T-cell (primary cell): ENCODE data around the gene ALDOA. TPM values are rescaled to one million over a fixed set of nuclear protein-coding genes. Genes with fewer than 3 reads are reported as not detected.

ENCODE experiments used
- ATAC-seq, 4 experiments: fragments of 200-7000 bp in 3 of 4; fragments of 150-1000 bp in 1 of 4; cut with Tn5 transposase; replicated peaks in 1 of 4; 1 replicate in 3 of 4; 2 replicates in 1 of 4; pipeline ENCODE4 v1.10.0; 2021; ENCODE audit warnings: moderate library complexity in 3 of 4, mild to moderate bottlenecking in 2 of 4, moderate number of reproducible peaks in 1 of 4
- CTCF ChIA-PET, 2 donors: fragments of 300-600 bp; sonication (Branson Sonifier 250); formaldehyde crosslinking; loops; one replicate each; lab custom pipeline; 2022; ENCODE audit warnings: antibody characterized with exemption in 2 of 2; lab: Charles Lee
- POLR2A ChIA-PET, 2 donors: fragments of 300-600 bp; sonication (Branson Sonifier 250); formaldehyde crosslinking; loops; one replicate each; lab custom pipeline; 2022; ENCODE audit warnings: antibody characterized with exemption in 2 of 2; lab: Charles Lee
- DNase-seq, 35 experiments: peaks; one replicate each; pipeline versions ENCODE4 v3.0.0 to v3.0.0-alpha.2; 2013 to 2023
- H3K27ac ChIP-seq: one replicate; pipeline ENCODE4 v1.5.1; 2013; ENCODE audit warnings: low read length
- H3K27me3 ChIP-seq, 2 experiments: replicated peaks in 1 of 2; 1 replicate in 1 of 2; 2 replicates in 1 of 2; pipeline versions ENCODE4 v1.6.1 to v1.7.0; 2013; ENCODE audit warnings: low read length in 1 of 2, mixed read lengths in 1 of 2; ENCODE audit not compliant: control insufficient read depth in 2 of 2, insufficient read depth in 2 of 2; ENCODE audit errors: extremely low read depth in 1 of 2
- H3K36me3 ChIP-seq, 2 donors: 1 replicate in 1 of 2; 2 replicates in 1 of 2; pipeline versions ENCODE4 v1.6.1 to v1.7.0; 2013; ENCODE audit warnings: low read length in 1 of 2; ENCODE audit not compliant: control insufficient read depth in 2 of 2, insufficient read depth in 1 of 2; ENCODE audit errors: extremely low read depth in 1 of 2
- H3K4me1 ChIP-seq, 2 experiments: 1 replicate in 1 of 2; 2 replicates in 1 of 2; pipeline versions ENCODE4 v1.6.1 to v1.7.0; 2013; ENCODE audit warnings: low read length in 2 of 2, mixed read lengths in 1 of 2; ENCODE audit not compliant: insufficient read depth in 2 of 2, control insufficient read depth in 1 of 2; ENCODE audit errors: extremely low read depth in 1 of 2
- H3K4me3 ChIP-seq, 2 donors: 1 replicate in 1 of 2; 2 replicates in 1 of 2; pipeline versions ENCODE4 v1.5.1 to v1.7.0; 2013; ENCODE audit warnings: mild to moderate bottlenecking in 2 of 2, low read length in 1 of 2, moderate library complexity in 1 of 2; ENCODE audit not compliant: control insufficient read depth in 1 of 2; ENCODE audit errors: extremely low read depth in 1 of 2
- H3K9me3 ChIP-seq: 2 replicates; pipeline ENCODE4 v1.7.0; 2013
- H3K27ac Mint-ChIP-seq, 2 donors: one replicate each; pipeline ENCODE4 v1.8.0; 2020 to 2021; ENCODE audit warnings: mild to moderate bottlenecking in 2 of 2, mixed read lengths in 2 of 2
- H3K27me3 Mint-ChIP-seq, 2 donors: one replicate each; pipeline ENCODE4 v1.8.0; 2021 to 2022; ENCODE audit warnings: mixed read lengths in 2 of 2
- H3K36me3 Mint-ChIP-seq: one replicate; pipeline ENCODE4 v1.8.0; 2021; ENCODE audit warnings: mixed read lengths
- H3K4me1 Mint-ChIP-seq, 3 donors: one replicate each; pipeline ENCODE4 v1.8.0; 2020 to 2022; ENCODE audit warnings: mixed read lengths in 3 of 3, mild to moderate bottlenecking in 1 of 3
- H3K4me3 Mint-ChIP-seq, 3 donors: one replicate each; pipeline ENCODE4 v1.8.0; 2020 to 2022; ENCODE audit warnings: mild to moderate bottlenecking in 3 of 3, mixed read lengths in 3 of 3, moderate library complexity in 3 of 3
- H3K9me3 Mint-ChIP-seq, 3 donors: one replicate each; pipeline ENCODE4 v1.8.0; 2020 to 2022; ENCODE audit warnings: mixed read lengths in 3 of 3
- WGBS: methylation state at CpG from one replicate; pipeline ENCODE4 v1.1.5; 2013; ENCODE audit warnings: missing lambda C conversion rate; ENCODE audit not compliant: insufficient coverage; 5-methylcytosine and 5-hydroxymethylcytosine counted together
- total RNA-seq, 35 experiments: library from RNA in 6 of 35; stranded (reverse) in 6 of 35; fragments of 120-200 nt in 1 of 35; gene quantifications; one replicate each; pipeline versions ENCODE4 v1.2.1 to v1.2.4 and lab custom pipeline; 2013 to 2026

The ALDOA gene
- total RNA-seq, 5 donors from 2014 or later (not counting 1 experiment from before 2014, with no cell fraction given) = 367 to 715 (median 567) TPM

DNA sequence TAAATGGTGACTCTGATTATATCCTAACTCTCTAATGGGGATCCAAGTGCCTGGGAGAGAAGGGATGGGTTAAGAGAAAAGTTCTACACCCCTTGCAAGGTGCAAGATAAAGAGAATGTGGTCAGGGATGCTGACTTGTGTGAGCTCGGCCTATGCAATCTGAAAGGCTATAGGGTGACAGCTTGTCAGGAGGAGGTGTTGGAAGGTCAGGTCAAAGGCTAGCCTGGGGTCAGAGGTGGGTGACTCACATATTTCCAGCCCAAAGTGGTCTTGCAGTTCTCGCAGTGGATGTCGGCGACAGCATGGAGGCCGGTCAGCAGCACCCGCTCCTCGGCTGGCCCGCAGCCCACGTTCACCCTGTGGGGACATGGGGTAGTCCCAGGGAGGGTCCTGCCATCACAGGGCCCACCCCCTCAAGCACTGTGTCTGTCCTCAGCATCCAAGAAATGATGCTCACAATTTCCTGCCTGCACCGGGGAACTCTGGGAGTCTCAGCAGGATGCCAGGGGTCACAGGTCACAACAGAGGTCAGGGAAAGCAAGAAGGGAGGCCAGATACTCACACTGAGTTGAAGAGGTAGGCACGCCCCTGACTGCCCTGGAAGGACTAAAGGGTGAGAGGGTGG lies 29.1 kb downstream of the ALDOA start:
- H3K27me3 ChIP-seq = peaks cover 0 to 2% of the 10 kb centered on the region in 2 experiments
- peak overlapping the region; percentile 93 to 95 for H3K27ac Mint-ChIP-seq
- WGBS = 56% methylated on average over 3 of the region's 11 CpGs
- H3K27me3 Mint-ChIP-seq = no peaks in the 10 kb centered on the region
- H3K4me3 Mint-ChIP-seq = peak overlapping the region; percentile 87 to 93 (median 88)
- H3K4me1 ChIP-seq = peaks cover 38 to 68% of the 10 kb centered on the region in 2 experiments
- peaks cover 39 to 44% (median 43%) of the 10 kb centered on the region in 3 donors for H3K4me1 Mint-ChIP-seq
- peak overlapping the region; percentile 62 to 79 for H3K4me3 ChIP-seq
- peaks cover 33% of the 10 kb centered on the region for H3K36me3 Mint-ChIP-seq
- H3K36me3 ChIP-seq = peaks cover 6 to 19% of the 10 kb centered on the region in 2 donors
- no peak for DNase-seq
- ChIA-PET POLR2A (interaction anchor here in 1 of 2 donors (0.7 kb wide), 2 partner anchors 90 to 1101 kb away, joined by 3 to 5 read pairs; no protein-coding TSS in a partner anchor), CTCF (interaction anchor here in 1 of 2 donors (0.5 kb wide), 1 partner anchor 86 kb away, joined by 5 read pairs; no protein-coding TSS in a partner anchor)
- H3K9me3 Mint-ChIP-seq = peaks cover 5 to 20% (median 19%) of the 10 kb centered on the region in 3 donors
- no peak for ATAC-seq
- H3K27ac ChIP-seq = peak overlapping the region; percentile 50
- H3K9me3 ChIP-seq = no peaks in the 10 kb centered on the region

- Histone ChIP-seq H3K4me3 (peak overlapping the region; percentile 62 to 79), H3K27me3 (peaks cover 0 to 2% of the 10 kb centered on the region in 2 experiments), H3K36me3 (peaks cover 6 to 19% of the 10 kb centered on the region in 2 donors), H3K27ac (peak overlapping the region; percentile 50), H3K4me1 (peaks cover 31 to 62% of the 10 kb centered on the region in 2 experiments), H3K9me3 (peaks cover 3% of the 10 kb centered on the region)
- Mint-ChIP-seq H3K4me3 (peak overlapping the region; percentile 87 to 93 (median 88)), H3K4me1 (peaks cover 31 to 36% (median 36%) of the 10 kb centered on the region in 3 donors), H3K27me3 (no peaks in the 10 kb centered on the region), H3K9me3 (peaks cover 5 to 20% (median 19%) of the 10 kb centered on the region in 3 donors), H3K27ac (peak overlapping the region; percentile 93 to 95), H3K36me3 (peaks cover 33% of the 10 kb centered on the region)
- 9% methylated on average over 26 of the region's 47 CpGs for WGBS
- ChIA-PET CTCF (interaction anchor here in 1 of 2 donors (0.5 kb wide), 1 partner anchor 85 kb away, joined by 5 read pairs; no protein-coding TSS in a partner anchor), POLR2A (no interaction called here)
- peak in 3 of 4 experiments; percentile 8 to 9 (median 9) for ATAC-seq
- peak in 5 of 35 experiments; percentile 16 to 39 (median 25) for DNase-seq
Measured at GRCh38 chr16:30095166-30096078, 29.9 kb downstream of the ALDOA start.

DNA sequence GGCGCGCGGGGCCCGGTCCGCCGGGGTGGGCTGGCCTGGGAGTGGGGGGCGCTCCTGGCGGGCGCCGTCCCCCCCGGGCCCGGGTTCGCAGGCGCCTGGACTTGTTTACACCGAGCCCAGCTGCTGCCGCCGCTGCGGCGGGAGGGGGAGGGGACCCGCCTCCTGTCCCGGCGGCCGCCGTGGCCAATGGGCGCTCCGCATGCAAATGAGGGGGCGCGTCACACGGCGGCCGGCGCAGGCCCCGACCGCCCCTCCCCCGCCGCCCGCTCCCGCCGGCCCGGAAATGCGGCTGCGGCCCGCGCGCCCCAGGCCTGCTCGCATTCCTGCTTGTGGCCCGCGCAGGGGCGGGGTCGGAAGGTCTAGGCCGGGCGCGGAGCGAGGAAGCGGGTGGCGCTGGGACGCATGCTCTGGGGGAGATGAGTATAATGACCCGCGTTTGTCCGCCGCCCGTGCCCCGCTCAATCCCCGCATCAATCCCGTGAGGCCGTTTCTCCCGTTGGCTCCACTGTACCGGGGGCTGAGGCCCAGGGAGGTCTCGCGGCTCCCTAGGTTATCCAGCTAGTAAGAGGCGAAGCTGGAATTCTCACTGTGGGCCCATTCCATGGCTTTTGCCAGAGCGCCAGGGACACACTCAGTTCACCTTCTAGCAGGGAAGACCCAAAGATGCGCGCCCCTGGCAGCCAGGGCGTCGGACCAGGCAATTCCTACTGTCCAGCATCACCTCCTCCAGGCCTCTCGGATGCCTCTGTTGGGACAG lies 30.7 kb downstream of the ALDOA start, which contains the start of gene YPEL3:
TSS of gene YPEL3 (minus strand) at position 109 of the 757 bp plus-strand sequence. CDS start 731 bp downstream, outside the sequence.
- Mint-ChIP-seq H3K4me1 (peaks cover 30 to 34% (median 34%) of the 10 kb centered on the region in 3 donors), H3K9me3 (peaks cover 5 to 20% (median 19%) of the 10 kb centered on the region in 3 donors), H3K36me3 (peaks cover 33% of the 10 kb centered on the region), H3K27me3 (no peaks in the 10 kb centered on the region), H3K4me3 (peak within 1 kb of the TSS; percentile 87 to 93 (median 88)), H3K27ac (peak within 1 kb of the TSS; percentile 93 to 95)
- peak; percentile 74 to 92 (median 86) for DNase-seq
- Histone ChIP-seq H3K9me3 (peaks cover 3% of the 10 kb centered on the region), H3K4me1 (peaks cover 26 to 53% of the 10 kb centered on the region in 2 experiments), H3K36me3 (peaks cover 6 to 19% of the 10 kb centered on the region in 2 donors), H3K27ac (peak within 1 kb of the TSS; percentile 88), H3K4me3 (peak within 1 kb of the TSS; percentile 62 to 79), H3K27me3 (peaks cover 0 to 2% of the 10 kb centered on the region in 2 experiments)
- peak; percentile 69 to 76 (median 72) for ATAC-seq
- ChIA-PET CTCF (interaction anchor here in 1 of 2 donors (0.5 kb wide), 1 partner anchor 806 kb away, joined by 7 read pairs; no protein-coding TSS in a partner anchor), POLR2A (no interaction called here)
- 11% methylated on average over 74 of the region's 77 CpGs for WGBS

DNA sequence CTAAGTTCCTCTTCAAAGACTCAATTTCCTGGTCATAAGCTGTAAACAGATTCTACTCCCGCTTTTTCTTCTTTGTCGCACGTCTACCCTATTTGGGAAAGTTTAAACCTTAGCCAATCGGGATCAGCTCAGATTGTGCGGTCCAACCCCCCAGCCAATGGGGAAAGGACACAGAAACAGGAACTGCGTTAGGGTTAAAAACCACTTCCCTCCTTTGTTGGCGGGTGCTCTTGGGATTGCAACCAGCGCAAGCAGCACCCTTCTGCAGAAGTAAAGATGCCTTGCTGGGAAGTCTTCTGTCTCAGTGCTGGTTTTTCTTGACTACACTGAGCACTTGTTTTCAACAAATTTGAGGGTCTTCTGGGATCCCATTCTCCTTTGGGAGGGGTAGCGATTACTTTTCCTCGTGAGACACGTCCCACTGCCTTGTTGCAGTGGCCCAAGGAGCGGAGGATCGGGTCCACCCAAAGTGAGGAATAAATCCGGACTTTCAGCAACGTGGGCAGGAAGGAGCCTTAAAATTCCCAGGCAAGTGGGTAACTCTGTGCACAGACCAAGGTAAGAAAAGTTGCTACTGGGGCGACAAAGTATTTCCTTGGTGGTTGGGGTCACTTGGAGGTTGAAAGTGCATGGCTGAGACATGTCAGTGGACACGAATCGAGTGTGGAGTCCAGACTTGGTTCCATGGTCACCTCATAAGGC lies 31.5 kb downstream of the ALDOA start:
- no peak overlapping the region for H3K4me3 ChIP-seq
- peak in 8 of 35 experiments; percentile 11 to 43 (median 32) for DNase-seq
- H3K27me3 ChIP-seq = peaks cover 0 to 2% of the 10 kb centered on the region in 2 experiments
- ATAC-seq = no peak
- peaks cover 5 to 20% (median 19%) of the 10 kb centered on the region in 3 donors for H3K9me3 Mint-ChIP-seq
- ChIA-PET CTCF (no interaction called here), POLR2A (no interaction called here)
- peaks cover 24 to 29% (median 26%) of the 10 kb centered on the region in 3 donors for H3K4me1 Mint-ChIP-seq
- H3K4me3 Mint-ChIP-seq = peak overlapping the region; percentile 67 to 80 (median 71)
- H3K4me1 ChIP-seq = peaks cover 26 to 47% of the 10 kb centered on the region in 2 experiments
- peaks cover 6 to 19% of the 10 kb centered on the region in 2 donors for H3K36me3 ChIP-seq
- H3K36me3 Mint-ChIP-seq = peaks cover 33% of the 10 kb centered on the region
- H3K27ac ChIP-seq = peak overlapping the region; percentile 88
- H3K9me3 ChIP-seq = peaks cover 3% of the 10 kb centered on the region
- WGBS = 98% methylated on average over 10 of the region's 18 CpGs
- H3K27me3 Mint-ChIP-seq = no peaks in the 10 kb centered on the region
- H3K27ac Mint-ChIP-seq = peak overlapping the region; percentile 89 to 92

DNA sequence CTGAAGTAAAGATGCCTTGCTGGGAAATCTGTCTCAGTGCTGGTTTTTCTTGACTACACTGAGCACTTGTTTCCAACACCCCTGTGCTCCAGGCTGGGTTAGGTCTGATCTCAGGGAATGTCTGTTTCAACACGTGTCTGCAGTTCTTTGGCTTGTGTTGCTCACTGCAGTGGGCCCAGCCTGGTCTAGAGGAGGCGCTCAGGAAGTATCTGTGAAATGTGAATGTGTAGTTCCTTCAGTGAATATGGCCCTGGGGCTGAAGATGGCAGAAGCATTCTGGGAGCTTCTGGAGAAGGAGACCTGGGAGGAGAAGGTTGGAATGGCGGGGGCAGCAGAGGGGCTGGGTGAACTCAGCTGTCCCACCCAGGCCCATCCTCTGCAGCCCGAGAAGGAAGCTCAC lies 38.5 kb downstream of the ALDOA start:
- H3K4me1 ChIP-seq = no peaks in the 10 kb centered on the region
- DNase-seq (no peak), ATAC-seq (no peak)
- Mint-ChIP-seq H3K4me1 (peaks cover 0 to 2% (median 0%) of the 10 kb centered on the region in 3 donors), H3K9me3 (no peaks in the 10 kb centered on the region), H3K27me3 (no peaks in the 10 kb centered on the region), H3K36me3 (peaks cover 17% of the 10 kb centered on the region), H3K4me3 (no peak overlapping the region), H3K27ac (peak overlapping the region in 1 of 2 donors; percentile 24)
- H3K36me3 ChIP-seq = peaks cover under 1 to 22% of the 10 kb centered on the region in 2 donors
- ChIA-PET POLR2A (no interaction called here), CTCF (interaction anchor here in 1 of 2 donors (0.5 kb wide), 1 partner anchor 300 kb away, joined by 3 read pairs; no protein-coding TSS in a partner anchor)
- H3K4me3 ChIP-seq = no peak overlapping the region
- 84% methylated on average over 4 of the region's 4 CpGs for WGBS
- peaks cover 3% of the 10 kb centered on the region for H3K9me3 ChIP-seq
- H3K27ac ChIP-seq = no peak overlapping the region
- H3K27me3 ChIP-seq = no peaks in the 10 kb centered on the region
